ENCODE measurements around the gene GPR26.

Gene GPR26, protein sequence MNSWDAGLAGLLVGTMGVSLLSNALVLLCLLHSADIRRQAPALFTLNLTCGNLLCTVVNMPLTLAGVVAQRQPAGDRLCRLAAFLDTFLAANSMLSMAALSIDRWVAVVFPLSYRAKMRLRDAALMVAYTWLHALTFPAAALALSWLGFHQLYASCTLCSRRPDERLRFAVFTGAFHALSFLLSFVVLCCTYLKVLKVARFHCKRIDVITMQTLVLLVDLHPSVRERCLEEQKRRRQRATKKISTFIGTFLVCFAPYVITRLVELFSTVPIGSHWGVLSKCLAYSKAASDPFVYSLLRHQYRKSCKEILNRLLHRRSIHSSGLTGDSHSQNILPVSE

DNA sequence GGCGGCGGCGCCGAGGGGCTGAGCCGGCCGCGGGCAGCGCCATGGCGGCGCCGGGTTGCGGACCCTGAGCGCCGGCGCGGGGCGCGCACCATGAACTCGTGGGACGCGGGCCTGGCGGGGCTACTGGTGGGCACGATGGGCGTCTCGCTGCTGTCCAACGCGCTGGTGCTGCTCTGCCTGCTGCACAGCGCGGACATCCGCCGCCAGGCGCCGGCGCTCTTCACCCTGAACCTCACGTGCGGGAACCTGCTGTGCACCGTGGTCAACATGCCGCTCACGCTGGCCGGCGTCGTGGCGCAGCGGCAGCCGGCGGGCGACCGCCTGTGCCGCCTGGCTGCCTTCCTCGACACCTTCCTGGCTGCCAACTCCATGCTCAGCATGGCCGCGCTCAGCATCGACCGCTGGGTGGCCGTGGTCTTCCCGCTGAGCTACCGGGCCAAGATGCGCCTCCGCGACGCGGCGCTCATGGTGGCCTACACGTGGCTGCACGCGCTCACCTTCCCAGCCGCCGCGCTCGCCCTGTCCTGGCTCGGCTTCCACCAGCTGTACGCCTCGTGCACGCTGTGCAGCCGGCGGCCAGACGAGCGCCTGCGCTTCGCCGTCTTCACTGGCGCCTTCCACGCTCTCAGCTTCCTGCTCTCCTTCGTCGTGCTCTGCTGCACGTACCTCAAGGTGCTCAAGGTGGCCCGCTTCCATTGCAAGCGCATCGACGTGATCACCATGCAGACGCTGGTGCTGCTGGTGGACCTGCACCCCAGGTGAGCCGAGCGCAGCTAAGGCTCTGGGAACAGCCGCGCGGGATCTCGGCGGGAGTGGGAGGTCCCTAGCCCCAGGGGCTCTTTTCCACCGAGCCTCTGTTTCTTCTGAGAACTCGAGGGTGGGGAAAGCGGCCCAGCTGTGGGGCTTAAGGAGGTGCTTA, at the start of gene GPR26:
Gene GPR26, plus strand, starts transcription at position 38 of the 919 bp plus-strand sequence. Its CDS starts 53 bp downstream, at position 91.
- DNase-seq = no peak

DNA sequence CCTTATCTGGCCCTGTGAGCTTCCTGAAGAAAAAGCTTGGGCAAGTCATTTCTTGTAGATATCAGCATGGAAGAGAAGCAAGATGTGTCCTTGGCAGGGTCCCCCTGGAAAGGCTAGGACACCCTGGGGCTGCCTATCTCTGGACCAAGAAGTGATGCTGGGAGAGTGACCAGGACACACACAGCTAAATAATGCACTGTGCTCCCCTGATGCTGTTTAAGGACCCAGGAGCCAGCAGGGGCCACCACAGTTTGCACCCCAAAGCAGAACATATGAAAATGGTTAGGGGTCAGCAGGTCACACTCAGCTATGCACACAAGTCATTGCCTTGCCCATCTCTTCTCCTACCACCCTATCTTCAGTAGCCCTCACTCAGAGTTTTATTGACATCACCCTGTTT, 47.9 kb upstream of the GPR26 start:
- no peak for DNase-seq

- no peak for DNase-seq
Measured at GRCh38 chr10:123619067-123619855, 46.9 kb upstream of the GPR26 start.

GRCh38 chr10:123620621-123621020, 45.5 kb upstream of the GPR26 start:
- DNase-seq = no peak

DNA sequence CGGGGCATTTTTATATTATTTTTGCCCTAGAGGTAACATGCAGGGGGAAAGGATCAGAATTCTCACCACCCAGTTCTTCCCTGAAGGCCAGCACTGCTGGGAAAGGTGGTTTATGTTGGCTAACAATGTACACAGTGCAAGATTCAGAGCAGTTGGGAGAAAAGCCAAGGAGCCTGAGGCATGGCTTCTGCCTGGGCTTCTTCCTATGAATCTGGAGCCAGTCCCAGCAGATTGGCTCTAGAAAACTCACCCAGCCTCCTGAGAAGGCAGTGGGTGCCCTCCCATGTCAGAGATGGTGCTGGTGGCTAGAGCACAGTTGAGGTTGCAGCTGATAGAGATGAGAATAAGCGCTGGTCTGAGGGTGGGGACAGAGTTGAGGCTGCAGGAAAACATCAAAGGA, 44.7 kb upstream of the GPR26 start:
- DNase-seq = no peak

- no peak for DNase-seq
Measured at GRCh38 chr10:123621916-123622315, 44.2 kb upstream of the GPR26 start.

DNA sequence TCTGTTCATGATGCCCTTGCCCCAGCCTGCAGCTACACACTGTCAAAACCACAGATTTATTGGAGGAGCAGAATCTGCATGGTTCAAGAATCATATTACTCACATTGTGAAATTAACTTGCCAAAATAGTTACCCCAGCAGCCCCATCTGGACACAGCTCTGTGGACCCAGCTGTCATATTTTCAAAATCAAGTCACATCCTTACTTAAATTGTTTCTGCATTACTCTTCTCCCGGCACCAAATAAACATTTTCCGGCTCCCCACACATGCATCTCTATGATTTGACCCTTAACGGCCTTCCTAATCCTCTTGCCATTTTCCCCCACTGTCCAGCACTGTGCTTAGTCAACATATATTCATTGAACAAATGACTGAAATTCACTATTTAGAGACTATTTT, 43.8 kb upstream of the GPR26 start:
- DNase-seq = no peak

- DNase-seq = no peak
Measured at GRCh38 chr10:123624086-123624485, 42.1 kb upstream of the GPR26 start.

DNA sequence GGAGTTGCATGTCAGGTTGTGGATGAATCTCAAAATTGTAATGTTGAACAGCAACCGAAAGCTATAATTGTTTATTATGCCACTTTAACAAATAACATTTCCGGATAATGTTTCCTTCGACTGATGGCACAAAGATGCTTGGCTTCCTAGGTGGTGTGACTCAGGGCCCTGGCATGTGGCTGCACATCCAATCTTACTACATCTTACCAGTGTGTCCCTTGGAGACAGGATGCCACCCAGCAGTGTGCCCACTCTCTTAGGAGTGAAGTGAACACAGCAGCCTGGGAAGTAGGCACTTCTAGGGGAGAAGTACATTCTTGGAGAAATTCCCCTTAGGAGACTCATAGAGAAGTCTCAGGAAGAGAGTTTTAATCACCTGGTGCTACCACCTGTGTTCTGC, 33.0 kb upstream of the GPR26 start:
- DNase-seq = no peak

DNA sequence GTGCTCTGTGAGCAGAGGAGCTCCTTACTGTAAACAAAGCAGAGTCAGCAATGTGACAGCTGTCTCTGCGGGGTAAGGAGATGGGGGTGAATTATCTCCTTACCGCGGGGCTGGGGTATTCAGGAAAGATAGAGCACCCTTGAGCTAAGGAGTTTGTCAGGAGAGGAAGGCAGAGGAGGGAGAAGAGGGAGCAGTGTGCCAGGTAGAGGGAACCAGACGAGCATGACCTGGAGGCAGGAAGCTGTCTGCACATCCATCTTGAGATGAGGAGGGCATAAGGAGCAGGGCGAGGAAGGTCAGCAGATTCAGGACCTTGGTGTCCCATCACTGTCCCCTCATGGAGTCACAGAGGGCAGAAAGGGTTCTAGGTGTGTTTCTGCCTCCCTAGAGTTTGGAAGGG, 32.5 kb upstream of the GPR26 start:
- DNase-seq = no peak

DNA sequence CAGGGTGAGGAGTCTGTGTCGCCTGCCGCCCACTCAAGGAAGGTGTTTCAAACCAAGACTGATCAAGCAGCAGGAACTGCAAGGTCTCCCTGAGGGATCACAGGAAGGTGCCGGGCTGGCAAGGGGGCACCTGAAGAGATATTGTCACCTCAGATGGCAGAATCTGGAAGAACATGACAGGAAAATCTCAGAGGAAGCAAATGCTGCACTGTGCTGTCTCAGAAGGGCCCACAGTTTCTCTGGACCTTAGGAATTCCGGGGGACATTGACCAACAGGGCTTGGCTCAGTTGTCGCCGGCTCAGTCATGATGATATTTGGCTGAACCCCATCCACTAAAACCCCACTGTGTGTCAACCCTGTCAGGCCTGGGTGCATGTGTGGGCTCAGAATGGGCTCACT, 31.9 kb upstream of the GPR26 start:
- DNase-seq = no peak

DNA sequence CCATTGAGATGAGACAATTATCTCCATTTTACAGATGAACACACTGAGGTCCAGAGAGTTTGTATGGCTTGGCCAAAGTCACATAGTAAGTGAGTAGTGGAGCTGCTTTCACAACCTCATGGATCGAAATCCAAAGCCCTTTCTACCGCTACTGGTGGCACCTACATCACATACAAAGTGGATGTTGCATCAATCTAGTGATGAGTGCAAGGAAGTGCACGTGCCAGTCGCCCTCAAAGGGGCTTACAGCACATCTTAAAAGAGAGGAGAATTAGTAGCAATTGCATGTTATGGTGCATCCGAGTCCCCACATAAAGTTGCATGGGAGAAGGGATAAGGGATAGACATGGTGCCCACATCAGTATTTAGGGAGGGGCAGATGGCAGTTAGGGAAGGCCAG, 31.0 kb upstream of the GPR26 start:
- no peak for DNase-seq

GRCh38 chr10:123635745-123636144, 30.4 kb upstream of the GPR26 start:
- DNase-seq = no peak

GRCh38 chr10:123636598-123637325, 29.4 kb upstream of the GPR26 start:
- no peak for DNase-seq

- no peak for DNase-seq
Measured at GRCh38 chr10:123637326-123637880, 28.8 kb upstream of the GPR26 start.

DNA sequence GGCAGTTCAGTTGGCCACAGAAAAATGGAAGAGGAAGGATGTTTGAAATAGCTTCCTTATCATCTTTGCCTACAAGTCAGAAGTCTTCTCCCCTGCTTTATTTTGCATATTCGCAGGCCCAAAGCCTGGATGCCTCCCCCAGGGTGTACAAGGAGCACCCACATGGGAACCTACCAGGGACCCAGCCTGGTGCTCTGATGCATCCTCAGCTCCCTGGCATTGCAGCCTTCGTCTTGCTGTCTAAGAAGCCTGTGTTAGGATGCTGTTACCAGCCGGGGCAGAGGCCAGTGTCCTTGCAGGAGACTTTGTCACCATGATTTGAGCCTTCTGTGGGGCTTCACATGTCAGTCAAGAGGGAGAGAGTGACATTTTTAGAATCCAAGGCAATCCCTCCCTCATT, 27.0 kb upstream of the GPR26 start:
- no peak for DNase-seq

DNA sequence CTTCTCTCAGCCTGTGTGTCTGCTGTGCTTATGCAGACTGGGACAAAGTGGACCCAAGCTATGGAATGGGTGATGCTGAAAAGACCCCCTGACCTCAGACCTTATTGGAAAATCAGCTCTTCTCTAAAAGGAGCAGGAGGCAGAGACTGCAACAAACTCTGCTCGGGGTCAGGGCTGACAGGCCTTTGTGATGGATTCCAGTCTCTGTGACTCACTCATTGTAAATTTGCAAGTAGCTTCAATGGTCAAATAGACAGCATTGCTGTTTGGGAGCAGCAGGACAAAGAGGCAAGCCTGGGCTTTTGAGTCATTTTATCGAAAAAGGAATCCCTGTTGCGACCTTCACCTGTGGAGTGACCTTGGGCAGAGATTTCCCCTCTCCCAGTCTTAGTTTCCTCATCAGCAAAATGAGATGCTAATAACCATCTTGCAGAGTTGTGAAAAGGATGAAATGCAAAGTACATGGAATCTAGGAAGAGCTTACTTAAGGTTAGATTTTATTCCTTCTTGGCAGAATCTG, 26.1 kb upstream of the GPR26 start:
- no peak for DNase-seq

GRCh38 chr10:123642293-123642692, 23.9 kb upstream of the GPR26 start:
- DNase-seq = no peak

DNA sequence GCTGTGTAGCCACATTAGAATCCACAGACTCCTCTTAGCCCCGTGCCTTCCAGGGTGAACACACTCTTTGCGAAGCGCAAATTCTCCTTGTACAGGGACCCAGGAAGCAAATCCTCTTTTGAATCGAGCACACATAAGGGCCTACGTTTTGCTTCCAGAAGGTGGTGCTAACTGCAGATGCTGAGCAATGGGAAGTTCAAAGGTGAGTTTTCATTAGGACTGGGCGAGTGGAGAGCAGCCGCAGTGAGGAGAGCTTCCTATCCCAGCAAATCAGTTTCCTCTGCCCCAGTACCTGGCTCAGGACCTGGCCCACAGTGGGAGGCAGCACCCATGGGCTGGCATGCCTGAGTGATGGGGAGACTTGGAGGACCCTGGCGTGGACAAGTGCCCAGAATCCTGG, 23.5 kb upstream of the GPR26 start:
- no peak for DNase-seq

DNA sequence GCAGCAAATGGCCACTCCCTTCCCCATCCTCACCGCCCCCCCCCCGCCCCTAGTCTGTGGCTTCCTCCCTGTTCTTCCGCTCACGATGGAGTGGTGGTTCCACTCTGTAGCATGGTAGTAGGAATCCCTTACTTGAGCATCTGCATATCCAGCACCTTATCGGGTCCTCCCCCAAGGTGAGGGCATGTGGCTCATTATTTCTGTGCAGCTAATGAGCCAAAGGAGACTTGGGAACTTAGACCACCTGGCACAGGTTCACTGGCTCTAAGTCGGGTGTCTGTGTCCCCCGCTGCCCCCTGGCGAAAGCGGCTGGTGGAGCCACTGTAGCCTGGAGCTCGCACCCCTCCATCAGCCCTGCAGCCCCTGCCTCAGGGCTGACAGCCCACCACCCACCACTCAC, 22.8 kb upstream of the GPR26 start:
- DNase-seq = no peak

DNA sequence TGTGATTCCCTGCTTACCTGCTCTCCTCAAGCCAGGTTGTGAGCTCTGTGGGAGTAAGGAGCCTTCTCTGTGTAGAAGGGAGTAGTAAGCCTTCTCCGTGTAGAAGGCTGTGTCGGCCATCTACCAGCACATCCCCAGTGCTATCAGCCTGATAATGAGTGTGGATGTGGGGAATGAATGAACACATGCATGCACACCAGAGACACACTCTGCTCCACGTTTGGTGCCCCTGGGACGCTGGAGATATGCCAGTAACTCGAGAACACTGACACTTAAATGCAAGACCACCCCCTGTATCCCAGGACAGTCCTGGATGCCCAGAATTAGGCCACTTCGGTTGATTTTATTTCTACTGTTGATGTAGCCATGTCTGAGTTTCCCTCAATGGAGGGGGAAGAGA, 21.1 kb upstream of the GPR26 start:
- DNase-seq = no peak

DNA sequence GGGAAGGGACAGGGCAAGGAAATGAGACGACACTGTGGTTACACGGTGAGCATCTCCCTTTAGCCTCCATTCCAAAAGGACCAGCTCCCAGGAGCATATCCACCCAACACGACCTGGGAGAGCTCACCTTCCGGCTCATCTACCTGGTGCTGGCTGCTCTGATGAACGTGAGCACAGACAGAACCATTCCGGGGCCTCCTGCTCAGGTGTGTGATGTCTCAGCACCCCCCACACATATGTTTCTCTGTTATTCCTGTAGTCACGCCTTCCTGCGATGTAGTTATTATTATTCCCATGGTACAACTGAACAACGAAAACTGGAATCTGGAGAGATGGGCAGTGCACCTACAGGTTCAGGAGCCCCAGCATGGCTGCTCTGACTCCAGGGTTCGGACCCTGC, 20.5 kb upstream of the GPR26 start:
- no peak for DNase-seq

Measured in hippocampal formation (tissue), 2 donors.